Spleen (tissue), 7 donors: ENCODE results near the gene EED.

ENCODE experiments used
- CTCF ChIP-seq, 11 experiments: fragments of 200-600 bp in 7 of 11; fragments of 450-650 bp in 4 of 11; sonication (generic) in 4 of 11; IDR thresholded peaks in 8 of 11; conservative IDR thresholded peaks in 3 of 11; 1 replicate in 7 of 11; 2 replicates in 4 of 11; pipeline versions ENCODE4 v1.4.0 to v1.8.0; 2016 to 2021; ENCODE audit warnings: antibody characterized with exemption in 11 of 11, inconsistent platforms in 4 of 11, mild to moderate bottlenecking in 1 of 11
- POLR2A ChIP-seq, 3 donors: fragments of 450-650 bp; IDR thresholded peaks; one replicate each; pipeline ENCODE4 v1.5.1; 2017; ENCODE audit warnings: antibody characterized with exemption in 3 of 3, mild to moderate bottlenecking in 1 of 3
- POLR2AphosphoS5 ChIP-seq, 3 donors: sonication (generic); formaldehyde crosslinking; IDR thresholded peaks; one replicate each; pipeline ENCODE4 v1.5.1; 2017; ENCODE audit warnings: antibody characterized with exemption in 3 of 3
- donor health status: DM: no; HTN: no; CAD: no; lungs with moderate emphysema.
- donor health status: DM: no; HTN: no; CAD: no.
- donor health status: DM: no; HTN: no; CAD: no.

GRCh38 chr11:86204356-86204755 is 40.2 kb upstream of the EED start:
- TF ChIP-seq CTCF (IDR thresholded peaks at IDR 0.05 in 8 of 11, conservative IDR thresholded peaks at IDR 0.05 in 3 of 11): no peak
- no peak for TF ChIP-seq POLR2A (IDR thresholded peaks at IDR 0.05)
- no peak for TF ChIP-seq POLR2AphosphoS5 (IDR thresholded peaks at IDR 0.05)
